ENCODE data around the gene CDH6.

DNA sequence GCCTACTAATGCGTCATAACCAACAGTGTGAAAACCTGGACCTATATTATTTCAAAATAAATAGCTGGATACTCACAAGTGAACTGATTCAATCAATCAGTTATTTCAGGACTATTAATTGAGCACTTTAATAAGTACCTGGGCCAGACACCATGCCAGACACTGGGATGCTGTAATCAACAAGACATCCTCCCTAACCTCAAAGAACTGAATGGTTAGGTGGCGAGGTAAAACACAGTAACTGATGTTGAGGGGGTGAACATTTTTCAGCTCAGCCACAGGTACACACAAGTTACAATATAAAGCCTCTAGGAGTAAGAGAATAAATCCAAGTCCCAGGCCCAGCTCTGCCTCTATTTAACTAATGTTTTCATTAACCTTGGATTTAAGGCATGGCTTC is 24.0 kb downstream of the CDH6 start:
- TF ChIP-seq, protein P1, sequence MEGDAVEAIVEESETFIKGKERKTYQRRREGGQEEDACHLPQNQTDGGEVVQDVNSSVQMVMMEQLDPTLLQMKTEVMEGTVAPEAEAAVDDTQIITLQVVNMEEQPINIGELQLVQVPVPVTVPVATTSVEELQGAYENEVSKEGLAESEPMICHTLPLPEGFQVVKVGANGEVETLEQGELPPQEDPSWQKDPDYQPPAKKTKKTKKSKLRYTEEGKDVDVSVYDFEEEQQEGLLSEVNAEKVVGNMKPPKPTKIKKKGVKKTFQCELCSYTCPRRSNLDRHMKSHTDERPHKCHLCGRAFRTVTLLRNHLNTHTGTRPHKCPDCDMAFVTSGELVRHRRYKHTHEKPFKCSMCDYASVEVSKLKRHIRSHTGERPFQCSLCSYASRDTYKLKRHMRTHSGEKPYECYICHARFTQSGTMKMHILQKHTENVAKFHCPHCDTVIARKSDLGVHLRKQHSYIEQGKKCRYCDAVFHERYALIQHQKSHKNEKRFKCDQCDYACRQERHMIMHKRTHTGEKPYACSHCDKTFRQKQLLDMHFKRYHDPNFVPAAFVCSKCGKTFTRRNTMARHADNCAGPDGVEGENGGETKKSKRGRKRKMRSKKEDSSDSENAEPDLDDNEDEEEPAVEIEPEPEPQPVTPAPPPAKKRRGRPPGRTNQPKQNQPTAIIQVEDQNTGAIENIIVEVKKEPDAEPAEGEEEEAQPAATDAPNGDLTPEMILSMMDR (conservative IDR thresholded peaks at IDR 0.05; ENCODE audit: low read length), result no peak
- no peak for TF ChIP-seq EZH2phosphoT487 (IDR thresholded peaks at IDR 0.05; ENCODE audit: borderline replicate concordance)

All from Loucy (cell line).